GM12878 (cell line): Measurements from ENCODE around the gene CASP10. TPM values are rescaled to one million over a fixed set of nuclear protein-coding genes. Genes with fewer than 3 reads are reported as not detected.
A peak's percentile ranks its signal among the peaks of the same experiment; 100 is the strongest.

ENCODE experiments used
- BCL11A ChIP-seq: IDR thresholded peaks from 2 replicates; pipeline ENCODE4 v1.6.1; 2011; ENCODE audit warnings: low read depth, low read length
- CHD1 ChIP-seq: IDR thresholded peaks from 2 replicates; pipeline ENCODE4 v1.6.1; 2012; ENCODE audit warnings: low read depth, low read length, improper control_type of control experiment
- CREM ChIP-seq: IDR thresholded peaks from 2 replicates; pipeline ENCODE4 v1.6.1; 2014; ENCODE audit warnings: antibody characterized with exemption, low read depth
- EGR1 ChIP-seq, 2 experiments: IDR thresholded peaks; 1 replicate in 1 of 2; 2 replicates in 1 of 2; pipeline ENCODE4 v1.6.1; 2011 to 2012; ENCODE audit warnings: low read depth in 2 of 2, low read length in 2 of 2, borderline replicate concordance in 1 of 2, mild to moderate bottlenecking in 1 of 2, moderate library complexity in 1 of 2
- ETV6 ChIP-seq, 2 experiments: fragments of 450-650 bp in 1 of 2; IDR thresholded peaks in 1 of 2; conservative IDR thresholded peaks in 1 of 2; 2 replicates each; pipeline ENCODE4 v1.6.1; 2014; ENCODE audit warnings: antibody characterized with exemption in 1 of 2, borderline replicate concordance in 1 of 2, low read depth in 1 of 2, mild to moderate bottlenecking in 1 of 2, moderate library complexity in 1 of 2
- FOS ChIP-seq: IDR thresholded peaks from 3 replicates; pipeline ENCODE4 v1.6.1; 2011; ENCODE audit warnings: borderline replicate concordance; ENCODE audit not compliant: insufficient read length; ENCODE audit errors: extremely low read depth
- IRF3 ChIP-seq: fragments of 450-650 bp; IDR thresholded peaks from 2 replicates; pipeline ENCODE4 v1.6.1; 2014; ENCODE audit warnings: mild to moderate bottlenecking
- KDM1A ChIP-seq: fragments of 200-600 bp; sonication (generic); IDR thresholded peaks from 2 replicates; pipeline ENCODE4 v1.6.1; 2016; ENCODE audit warnings: borderline replicate concordance
- MTA3 ChIP-seq: IDR thresholded peaks from 2 replicates; pipeline ENCODE4 v1.6.1; 2012; ENCODE audit warnings: low read length, inconsistent platforms, borderline replicate concordance
- RB1 ChIP-seq: fragments of 450-650 bp; formaldehyde crosslinking; IDR thresholded peaks from 2 replicates; pipeline ENCODE4 v1.6.1; 2017; ENCODE audit warnings: mild to moderate bottlenecking, borderline replicate concordance
- RBBP5 ChIP-seq: fragments of 200-600 bp; sonication (generic); conservative IDR thresholded peaks from 2 replicates; pipeline ENCODE4 v1.6.1; 2016
- RFX5 ChIP-seq: IDR thresholded peaks from 2 replicates; pipeline ENCODE4 v1.6.1; 2011; ENCODE audit warnings: low read depth, low read length, improper control_type of control experiment
- RUNX3 ChIP-seq: IDR thresholded peaks from 2 replicates; pipeline ENCODE4 v1.6.1; 2012; ENCODE audit warnings: low read length, inconsistent platforms
- SMC3 ChIP-seq: IDR thresholded peaks from 2 replicates; pipeline ENCODE4 v1.6.1; 2011; ENCODE audit warnings: low read length, improper control_type of control experiment, borderline replicate concordance
- TARDBP ChIP-seq: IDR thresholded peaks from 2 replicates; pipeline ENCODE4 v1.6.1; 2016; ENCODE audit warnings: borderline replicate concordance
- TCF12 ChIP-seq: IDR thresholded peaks from 2 replicates; pipeline ENCODE4 v1.6.1; 2011; ENCODE audit warnings: low read depth, mild to moderate bottlenecking, low read length
- YY1 ChIP-seq: IDR thresholded peaks from 2 replicates; pipeline ENCODE4 v1.6.1; 2011; ENCODE audit warnings: low read depth, mild to moderate bottlenecking, low read length
- ZNF622 ChIP-seq: fragments of 450-650 bp; IDR thresholded peaks from 2 replicates; pipeline ENCODE4 v1.6.1; 2017; ENCODE audit warnings: mild to moderate bottlenecking, inconsistent platforms
- polyA plus RNA-seq, 11 experiments: library from polyadenylated mRNA; depleted of rRNA in 4 of 11; unstranded in 6 of 11; stranded (reverse) in 5 of 11; fragments of >200 nt; fragmentation: Nextera tagmentation in 4 of 11; fragmentation: Illumina TruSeq in 1 of 11; extraction: Ambion mirVana in 4 of 11; extraction: Trizol in 1 of 11; gene quantifications; 1 replicate in 1 of 11; 2 replicates in 10 of 11; pipeline versions ENCODE4 v1.2.1 to v1.2.3, GENCODE V29; 2011 to 2016; ENCODE audit warnings: inconsistent platforms in 2 of 11, missing spikeins in 2 of 11, low read depth in 1 of 11
- total RNA-seq, 4 experiments: library from RNA; depleted of rRNA in 3 of 4; stranded (reverse); fragments of >200 nt in 3 of 4; fragmentation: Illumina TruSeq in 1 of 4; extraction: Trizol in 1 of 4; gene quantifications; 2 replicates each; pipeline versions ENCODE4 v1.2.1 to v1.2.3, GENCODE V29; 2013 to 2021
- TF ChIP-seq, protein P1 (sequence below): fragments of 450-650 bp; IDR thresholded peaks from 2 replicates; pipeline ENCODE4 v1.6.1; 2017; ENCODE audit warnings: mild to moderate bottlenecking
- TF ChIP-seq, protein P2 (sequence below): IDR thresholded peaks from 2 replicates; pipeline ENCODE4 v1.6.1; 2011; ENCODE audit warnings: low read depth, mild to moderate bottlenecking, low read length, moderate library complexity, borderline replicate concordance; ENCODE audit errors: extremely low read depth
- TF ChIP-seq, protein P3 (sequence below): fragments of 450-650 bp; formaldehyde crosslinking; IDR thresholded peaks from 2 replicates; pipeline ENCODE4 v1.5.0; 2022; ENCODE audit warnings: mild to moderate bottlenecking, missing genetic modification characterization

The CASP10 gene
- total and polyA plus RNA-seq, 10 of the 15 experiments (the other 5 are each of a cell fraction or from before 2014, with no cell fraction given): 7.2 to 14.1 (median 10.8) TPM

- TF ChIP-seq SMC3 (no peak), KDM1A (no peak), CREM (peak; percentile 47; the same call in 1 of the 2 replicates), MTA3 (no peak), IRF3 (no peak), YY1 (no peak), BCL11A (no peak), ZNF622 (no peak), EGR1 (IDR thresholded peaks at IDR 0.05; ENCODE audit: borderline replicate concordance in 1 of 2, low read depth in 2 of 2, low read length in 2 of 2) (no peak), RUNX3 (0 out of 2 replicates have a peak, but pooled peaks have one; percentile 45), RB1 (no peak), ETV6 (conservative IDR thresholded peaks at IDR 0.05 in 1 of 2, IDR thresholded peaks at IDR 0.05 in 1 of 2; ENCODE audit: borderline replicate concordance in 1 of 2, low read depth in 1 of 2) (peak in 1 of 2 experiments; percentile 54; a peak in 1 of 4 replicates), RFX5 (no peak), RBBP5 (no peak), FOS (no peak), TCF12 (peak; percentile 28; the same call in 1 of the 2 replicates), CHD1 (no peak), TARDBP (no peak)
- TF ChIP-seq, protein P1, sequence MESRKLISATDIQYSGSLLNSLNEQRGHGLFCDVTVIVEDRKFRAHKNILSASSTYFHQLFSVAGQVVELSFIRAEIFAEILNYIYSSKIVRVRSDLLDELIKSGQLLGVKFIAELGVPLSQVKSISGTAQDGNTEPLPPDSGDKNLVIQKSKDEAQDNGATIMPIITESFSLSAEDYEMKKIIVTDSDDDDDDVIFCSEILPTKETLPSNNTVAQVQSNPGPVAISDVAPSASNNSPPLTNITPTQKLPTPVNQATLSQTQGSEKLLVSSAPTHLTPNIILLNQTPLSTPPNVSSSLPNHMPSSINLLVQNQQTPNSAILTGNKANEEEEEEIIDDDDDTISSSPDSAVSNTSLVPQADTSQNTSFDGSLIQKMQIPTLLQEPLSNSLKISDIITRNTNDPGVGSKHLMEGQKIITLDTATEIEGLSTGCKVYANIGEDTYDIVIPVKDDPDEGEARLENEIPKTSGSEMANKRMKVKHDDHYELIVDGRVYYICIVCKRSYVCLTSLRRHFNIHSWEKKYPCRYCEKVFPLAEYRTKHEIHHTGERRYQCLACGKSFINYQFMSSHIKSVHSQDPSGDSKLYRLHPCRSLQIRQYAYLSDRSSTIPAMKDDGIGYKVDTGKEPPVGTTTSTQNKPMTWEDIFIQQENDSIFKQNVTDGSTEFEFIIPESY: no peak
- TF ChIP-seq, protein P2, sequence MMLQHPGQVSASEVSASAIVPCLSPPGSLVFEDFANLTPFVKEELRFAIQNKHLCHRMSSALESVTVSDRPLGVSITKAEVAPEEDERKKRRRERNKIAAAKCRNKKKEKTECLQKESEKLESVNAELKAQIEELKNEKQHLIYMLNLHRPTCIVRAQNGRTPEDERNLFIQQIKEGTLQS: no peak
- TF ChIP-seq, protein P3, sequence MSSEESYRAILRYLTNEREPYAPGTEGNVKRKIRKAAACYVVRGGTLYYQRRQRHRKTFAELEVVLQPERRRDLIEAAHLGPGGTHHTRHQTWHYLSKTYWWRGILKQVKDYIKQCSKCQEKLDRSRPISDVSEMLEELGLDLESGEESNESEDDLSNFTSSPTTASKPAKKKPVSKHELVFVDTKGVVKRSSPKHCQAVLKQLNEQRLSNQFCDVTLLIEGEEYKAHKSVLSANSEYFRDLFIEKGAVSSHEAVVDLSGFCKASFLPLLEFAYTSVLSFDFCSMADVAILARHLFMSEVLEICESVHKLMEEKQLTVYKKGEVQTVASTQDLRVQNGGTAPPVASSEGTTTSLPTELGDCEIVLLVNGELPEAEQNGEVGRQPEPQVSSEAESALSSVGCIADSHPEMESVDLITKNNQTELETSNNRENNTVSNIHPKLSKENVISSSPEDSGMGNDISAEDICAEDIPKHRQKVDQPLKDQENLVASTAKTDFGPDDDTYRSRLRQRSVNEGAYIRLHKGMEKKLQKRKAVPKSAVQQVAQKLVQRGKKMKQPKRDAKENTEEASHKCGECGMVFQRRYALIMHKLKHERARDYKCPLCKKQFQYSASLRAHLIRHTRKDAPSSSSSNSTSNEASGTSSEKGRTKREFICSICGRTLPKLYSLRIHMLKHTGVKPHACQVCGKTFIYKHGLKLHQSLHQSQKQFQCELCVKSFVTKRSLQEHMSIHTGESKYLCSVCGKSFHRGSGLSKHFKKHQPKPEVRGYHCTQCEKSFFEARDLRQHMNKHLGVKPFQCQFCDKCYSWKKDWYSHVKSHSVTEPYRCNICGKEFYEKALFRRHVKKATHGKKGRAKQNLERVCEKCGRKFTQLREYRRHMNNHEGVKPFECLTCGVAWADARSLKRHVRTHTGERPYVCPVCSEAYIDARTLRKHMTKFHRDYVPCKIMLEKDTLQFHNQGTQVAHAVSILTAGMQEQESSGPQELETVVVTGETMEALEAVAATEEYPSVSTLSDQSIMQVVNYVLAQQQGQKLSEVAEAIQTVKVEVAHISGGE (CRISPR knock-in tag): no peak
These were observed 25.8 kb downstream of the CASP10 start (continued) for GRCh38 chr2:201208563-201209252.
